Omental fat pad (tissue), 4 donors: ENCODE measurements around the gene PEAR1. TPM values are rescaled to one million over a fixed set of nuclear protein-coding genes. Genes with fewer than 3 reads are reported as not detected.

Experiments
- ATAC-seq: fragments of 150-250 bp; one replicate; pipeline ENCODE4 v1.9.1; 2016; ENCODE audit warnings: mild to moderate bottlenecking, moderate library complexity; ENCODE audit not compliant: low FRiP score
- DNase-seq: peaks from one replicate; pipeline ENCODE4 v3.0.0-alpha.2; 2019; ENCODE audit warnings: low spot score
- CTCF ChIP-seq, 3 donors: fragments of 450-650 bp; IDR thresholded peaks; one replicate each; pipeline ENCODE4 v1.5.1; 2016 to 2017; ENCODE audit warnings: antibody characterized with exemption in 3 of 3, mild to moderate bottlenecking in 3 of 3, moderate library complexity in 2 of 3
- total RNA-seq, 4 donors: library from RNA; depleted of rRNA; stranded (reverse); fragments of >200 nt; gene quantifications; one replicate each; pipeline ENCODE4 v1.1.0, GENCODE V29; 2016

PEAR1 gene
- total RNA-seq, 4 donors from 2014 or later: 5.4 to 29.5 (median 9.0) TPM

GRCh38 chr1:156894711-156895454 is 1.4 kb downstream of the PEAR1 start:
- no peak for ATAC-seq

DNA sequence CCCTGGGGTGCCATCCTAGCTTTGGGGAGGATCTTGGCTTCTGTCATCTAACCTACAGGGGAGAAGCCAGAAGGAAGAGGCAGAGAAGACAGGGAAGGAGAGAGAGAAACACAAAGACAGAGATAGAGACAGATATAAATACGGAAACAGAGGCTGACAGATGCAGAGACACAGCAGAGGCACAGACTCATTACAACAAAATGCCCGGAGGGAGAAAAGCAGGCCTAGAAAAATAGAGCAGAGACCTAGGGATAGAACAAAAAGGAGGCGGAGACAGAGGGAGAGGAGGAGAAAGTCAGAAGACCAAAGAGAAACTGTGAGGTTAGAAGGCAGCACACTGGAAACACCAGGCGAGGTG is 1.9 kb downstream of the PEAR1 start:
- no peak for TF ChIP-seq CTCF (IDR thresholded peaks at IDR 0.05)
- DNase-seq (no peak), ATAC-seq (no peak)

More at GRCh38 chr1:156894711-156895454, 1.4 kb downstream of the PEAR1 start:
- no peak for DNase-seq
- TF ChIP-seq CTCF (IDR thresholded peaks at IDR 0.05): no peak

DNA sequence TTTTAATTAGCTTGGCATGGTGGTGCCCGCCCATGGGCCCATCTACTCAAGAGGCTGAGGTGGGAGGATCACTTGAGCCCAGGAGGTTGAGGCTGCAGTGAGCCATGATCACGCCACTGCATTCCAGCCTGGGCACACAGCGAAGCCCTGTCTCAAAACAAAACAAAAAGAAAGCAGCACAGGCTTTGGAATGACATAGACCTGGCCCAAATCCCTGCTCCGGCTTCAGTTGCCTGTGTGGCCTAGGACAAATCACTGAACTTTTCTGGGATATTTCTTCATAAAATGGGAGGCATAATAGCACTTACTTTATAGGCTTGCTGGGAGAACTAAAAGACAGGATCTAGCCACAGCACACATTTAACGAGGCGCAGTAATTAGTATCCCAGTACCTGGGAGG is 2.4 kb downstream of the PEAR1 start:
- ATAC-seq: no peak
- no peak for DNase-seq
- no peak for TF ChIP-seq CTCF (IDR thresholded peaks at IDR 0.05)

- no peak for TF ChIP-seq CTCF (IDR thresholded peaks at IDR 0.05)
- ATAC-seq (peak; percentile 73), DNase-seq (no peak)
These were observed 3.0 kb downstream of the PEAR1 start for GRCh38 chr1:156896490-156897033.

DNA sequence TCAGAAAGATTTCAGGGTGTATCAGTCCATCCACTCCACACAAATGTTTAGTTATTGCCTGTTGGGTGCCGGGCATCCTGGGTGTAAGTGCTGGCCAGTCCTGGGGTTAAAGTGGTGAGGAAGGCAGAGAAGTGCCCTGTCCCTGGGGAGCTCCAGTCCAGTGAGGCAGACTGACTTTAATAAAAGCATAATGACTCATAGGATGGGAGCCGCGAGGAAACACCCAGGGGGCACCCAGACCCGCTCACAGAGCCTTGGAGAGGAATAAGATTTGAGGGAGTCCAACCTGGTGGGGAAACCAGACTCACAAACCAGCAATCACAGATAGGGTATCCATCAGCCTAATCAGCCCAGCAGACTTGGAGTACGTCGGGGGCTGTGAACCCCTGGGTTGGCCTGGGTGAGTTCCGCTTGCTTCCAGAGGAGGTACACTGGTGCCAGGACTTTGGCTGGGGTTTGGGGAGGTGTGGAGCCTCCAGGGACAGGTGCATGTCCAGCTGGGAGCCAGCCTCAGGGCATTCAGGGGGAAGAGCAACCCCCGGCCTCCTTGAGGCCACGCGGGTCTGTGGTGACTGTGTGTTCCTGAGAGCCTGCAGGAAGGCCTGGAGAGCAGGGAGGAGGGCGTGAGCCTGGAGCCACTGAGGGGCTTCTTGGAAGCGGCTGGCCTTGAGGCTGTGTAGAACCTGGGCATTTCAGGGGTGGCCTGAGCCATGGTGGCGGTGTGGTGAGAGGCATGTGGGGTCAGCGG is 3.7 kb downstream of the PEAR1 start:
- ATAC-seq: no peak
- no peak for DNase-seq
- no peak for TF ChIP-seq CTCF (IDR thresholded peaks at IDR 0.05)

- no peak for ATAC-seq
- no peak for TF ChIP-seq CTCF (IDR thresholded peaks at IDR 0.05)
- DNase-seq: no peak
These were observed 4.6 kb downstream of the PEAR1 start for GRCh38 chr1:156898161-156898566.
